Mesenchymal stem cell (in vitro differentiated cells and primary cell): ENCODE data around the gene TIPARP.

ENCODE experiments used
- DNase-seq: peaks from one replicate; pipeline ENCODE4 v3.0.0-alpha.2; 2013
- H2AFZ ChIP-seq: one replicate; pipeline ENCODE4 v1.6.1; 2013; ENCODE audit warnings: low read depth, mild to moderate bottlenecking, control low read depth, inconsistent platforms, low read length, moderate library complexity
- H2AK5ac ChIP-seq: 2 replicates; pipeline ENCODE4 v1.6.1; 2013; ENCODE audit warnings: low read length, moderate library complexity, mild to moderate bottlenecking, inconsistent platforms; ENCODE audit not compliant: severe bottlenecking
- H2BK120ac ChIP-seq: one replicate; pipeline ENCODE4 v1.6.1; 2013; ENCODE audit warnings: low read depth, mild to moderate bottlenecking, inconsistent platforms, low read length, moderate library complexity
- H2BK12ac ChIP-seq, 2 experiments: one replicate each; pipeline ENCODE4 v1.6.1; 2013; ENCODE audit warnings: inconsistent platforms in 2 of 2, low read length in 2 of 2, mild to moderate bottlenecking in 2 of 2, moderate library complexity in 2 of 2, control low read depth in 1 of 2
- H2BK15ac ChIP-seq: one replicate; pipeline ENCODE4 v1.6.1; 2013; ENCODE audit warnings: mild to moderate bottlenecking, low read depth, inconsistent platforms; ENCODE audit not compliant: poor library complexity, severe bottlenecking
- H2BK5ac ChIP-seq: 2 replicates; pipeline ENCODE4 v1.6.1; 2013; ENCODE audit warnings: low read depth, mild to moderate bottlenecking, low read length, control low read depth, inconsistent platforms; ENCODE audit not compliant: poor library complexity, severe bottlenecking
- H3K14ac ChIP-seq, 2 experiments: one replicate each; pipeline ENCODE4 v1.6.1; 2013; ENCODE audit warnings: inconsistent platforms in 2 of 2, low read length in 2 of 2, control low read depth in 1 of 2, mild to moderate bottlenecking in 1 of 2, moderate library complexity in 1 of 2
- H3K18ac ChIP-seq, 2 experiments: one replicate each; pipeline ENCODE4 v1.6.1; 2013; ENCODE audit warnings: inconsistent platforms in 2 of 2, low read length in 2 of 2, control low read depth in 1 of 2, low read depth in 1 of 2, mild to moderate bottlenecking in 1 of 2
- H3K23ac ChIP-seq, 2 experiments: one replicate each; pipeline ENCODE4 v1.6.1; 2013; ENCODE audit warnings: inconsistent platforms in 2 of 2, low read length in 2 of 2, mild to moderate bottlenecking in 2 of 2, moderate library complexity in 2 of 2, control low read depth in 1 of 2
- H3K27ac ChIP-seq: 2 replicates; pipeline ENCODE4 v1.5.1; 2013; ENCODE audit warnings: mild to moderate bottlenecking, moderate library complexity, low read length, control low read depth, inconsistent platforms; ENCODE audit not compliant: poor library complexity, severe bottlenecking
- H3K27me3 ChIP-seq, 2 experiments: 2 replicates each; pipeline versions ENCODE4 v1.6.1 to v1.7.0; 2013; ENCODE audit warnings: low read length in 2 of 2, mild to moderate bottlenecking in 2 of 2, moderate library complexity in 2 of 2, control low read depth in 1 of 2, inconsistent platforms in 1 of 2; ENCODE audit not compliant: control insufficient read depth in 1 of 2, insufficient read depth in 1 of 2
- H3K36me3 ChIP-seq, 2 experiments: 2 replicates each; pipeline versions ENCODE4 v1.6.1 to v1.7.0; 2013; ENCODE audit warnings: low read length in 2 of 2, control low read depth in 1 of 2, inconsistent platforms in 1 of 2, low read depth in 1 of 2, mild to moderate bottlenecking in 1 of 2; ENCODE audit not compliant: insufficient read depth in 2 of 2, control insufficient read depth in 1 of 2
- H3K4ac ChIP-seq, 2 experiments: one replicate each; pipeline ENCODE4 v1.6.1; 2013; ENCODE audit warnings: inconsistent platforms in 2 of 2, low read length in 2 of 2, mild to moderate bottlenecking in 2 of 2, moderate library complexity in 2 of 2, control low read depth in 1 of 2, low read depth in 1 of 2
- H3K4me1 ChIP-seq: 2 replicates; pipeline ENCODE4 v1.6.1; 2013; ENCODE audit warnings: low read depth, low read length, control low read depth; ENCODE audit not compliant: control insufficient read depth, insufficient read depth
- H3K4me2 ChIP-seq: 2 replicates; pipeline ENCODE4 v1.6.1; 2013; ENCODE audit warnings: low read length, mild to moderate bottlenecking, inconsistent platforms; ENCODE audit not compliant: poor library complexity, severe bottlenecking
- H3K4me3 ChIP-seq, 2 experiments: 2 replicates each; pipeline versions ENCODE4 v1.5.1 to v1.7.0; 2013; ENCODE audit warnings: low read length in 2 of 2, mild to moderate bottlenecking in 2 of 2, control low read depth in 1 of 2, low read depth in 1 of 2; ENCODE audit not compliant: insufficient read depth in 1 of 2
- H3K79me1 ChIP-seq: replicated peaks from 2 replicates; pipeline ENCODE4 v1.6.1; 2013; ENCODE audit warnings: mild to moderate bottlenecking, control low read depth, low read length, inconsistent platforms; ENCODE audit not compliant: poor library complexity, severe bottlenecking
- H3K9ac ChIP-seq: 2 replicates; pipeline ENCODE4 v1.7.0; 2013; ENCODE audit warnings: mild to moderate bottlenecking, low read length, moderate library complexity
- H3K9me3 ChIP-seq: 2 replicates; pipeline ENCODE4 v1.7.0; 2013; ENCODE audit warnings: mild to moderate bottlenecking, low read length; ENCODE audit not compliant: control insufficient read depth
- H4K8ac ChIP-seq: one replicate; pipeline ENCODE4 v1.6.1; 2013; ENCODE audit warnings: inconsistent platforms, mild to moderate bottlenecking, low read length, moderate library complexity
- H4K91ac ChIP-seq: one replicate; pipeline ENCODE4 v1.6.1; 2013; ENCODE audit warnings: mild to moderate bottlenecking, low read length, inconsistent platforms
- WGBS: methylation state at CpG from one replicate; pipeline ENCODE4 v1.1.7; 2013; ENCODE audit warnings: mixed read lengths; 5-methylcytosine and 5-hydroxymethylcytosine counted together

TIPARP gene

GRCh38 chr3:156637480-156638022, 36.8 kb upstream of the TIPARP start:
- H3K18ac ChIP-seq: no peak overlapping the region
- no peak overlapping the region for H3K14ac ChIP-seq
- no peak overlapping the region for H2BK12ac ChIP-seq
- no peaks in the 10 kb centered on the region for H3K36me3 ChIP-seq
- no peak overlapping the region for H2AK5ac ChIP-seq
- H4K91ac ChIP-seq: no peak overlapping the region
- no peak overlapping the region for H3K4ac ChIP-seq
- H3K27me3 ChIP-seq: no peaks in the 10 kb centered on the region
- H2BK15ac ChIP-seq: no peak overlapping the region
- no peak overlapping the region for H2BK5ac ChIP-seq
- no peak for DNase-seq
- H2AFZ ChIP-seq: no peak overlapping the region
- H3K4me3 ChIP-seq: no peak overlapping the region
- no peaks in the 10 kb centered on the region for H3K4me1 ChIP-seq
- no peak overlapping the region for H3K9ac ChIP-seq
- no peak overlapping the region for H2BK120ac ChIP-seq
- H3K79me1 ChIP-seq: no peaks in the 10 kb centered on the region
- H4K8ac ChIP-seq: no peak overlapping the region
- H3K4me2 ChIP-seq: no peak overlapping the region
- no peak overlapping the region for H3K27ac ChIP-seq
- H3K9me3 ChIP-seq: no peaks in the 10 kb centered on the region
- WGBS: 57% methylated on average over 3 of the region's 3 CpGs
- H3K23ac ChIP-seq: no peak overlapping the region

- Histone ChIP-seq H3K9me3 (no peaks in the 10 kb centered on the region), H2AFZ (no peak overlapping the region), H2BK15ac (no peak overlapping the region), H3K4ac (no peak overlapping the region), H3K4me2 (no peak overlapping the region), H3K18ac (no peak overlapping the region), H3K9ac (no peak overlapping the region), H3K27me3 (no peaks in the 10 kb centered on the region), H4K8ac (no peak overlapping the region), H3K79me1 (no peaks in the 10 kb centered on the region), H2AK5ac (no peak overlapping the region), H3K23ac (no peak overlapping the region), H3K36me3 (no peaks in the 10 kb centered on the region), H2BK5ac (no peak overlapping the region), H4K91ac (no peak overlapping the region), H3K27ac (no peak overlapping the region), H3K4me3 (no peak overlapping the region), H2BK12ac (no peak overlapping the region), H2BK120ac (no peak overlapping the region), H3K4me1 (peaks cover 3% of the 10 kb centered on the region), H3K14ac (no peak overlapping the region)
- no peak for DNase-seq
- 95% methylated on average over 3 of the region's 4 CpGs for WGBS
Observed at GRCh38 chr3:156638271-156638670, 36.1 kb upstream of the TIPARP start.

GRCh38 chr3:156639414-156640023, 34.9 kb upstream of the TIPARP start:
- Histone ChIP-seq H2BK12ac (no peak overlapping the region), H2BK5ac (no peak overlapping the region), H3K18ac (no peak overlapping the region), H4K8ac (no peak overlapping the region), H3K4me1 (peaks cover 7% of the 10 kb centered on the region), H3K4ac (no peak overlapping the region), H3K4me3 (no peak overlapping the region), H3K9ac (no peak overlapping the region), H3K9me3 (no peaks in the 10 kb centered on the region), H3K4me2 (no peak overlapping the region), H2AK5ac (no peak overlapping the region), H3K14ac (no peak overlapping the region), H3K27me3 (no peaks in the 10 kb centered on the region), H2BK15ac (no peak overlapping the region), H4K91ac (no peak overlapping the region), H3K23ac (no peak overlapping the region), H3K79me1 (no peaks in the 10 kb centered on the region), H3K36me3 (no peaks in the 10 kb centered on the region), H2BK120ac (no peak overlapping the region), H2AFZ (no peak overlapping the region), H3K27ac (no peak overlapping the region)
- no peak for DNase-seq

- no peaks in the 10 kb centered on the region for H3K36me3 ChIP-seq
- no peak for DNase-seq
- no CpG with 5 or more reads among the region's 1 CpG for WGBS
- no peak overlapping the region for H2AK5ac ChIP-seq
- no peak overlapping the region for H3K9ac ChIP-seq
- no peak overlapping the region for H3K23ac ChIP-seq
- no peaks in the 10 kb centered on the region for H3K79me1 ChIP-seq
- no peak overlapping the region for H2BK5ac ChIP-seq
- no peak overlapping the region for H3K18ac ChIP-seq
- H2BK12ac ChIP-seq: no peak overlapping the region
- no peaks in the 10 kb centered on the region for H3K27me3 ChIP-seq
- H3K27ac ChIP-seq: no peak overlapping the region
- H3K4ac ChIP-seq: no peak overlapping the region
- H2AFZ ChIP-seq: no peak overlapping the region
- no peak overlapping the region for H3K4me3 ChIP-seq
- H3K14ac ChIP-seq: no peak overlapping the region
- H3K4me1 ChIP-seq: peaks cover 7% of the 10 kb centered on the region
- no peak overlapping the region for H2BK15ac ChIP-seq
- no peak overlapping the region for H4K8ac ChIP-seq
- H2BK120ac ChIP-seq: no peak overlapping the region
- H3K4me2 ChIP-seq: no peak overlapping the region
- H4K91ac ChIP-seq: no peak overlapping the region
- H3K9me3 ChIP-seq: no peaks in the 10 kb centered on the region
Observed at GRCh38 chr3:156641618-156641975, 32.8 kb upstream of the TIPARP start.
